Measurements from ENCODE around the gene ZNRF2.

GRCh38 chr7:30365621-30366020 is 81.2 kb downstream of the ZNRF2 start:
- TF ChIP-seq CTCF (IDR thresholded peaks at IDR 0.05; ENCODE audit: low read length) (no peak), EZH2 (IDR thresholded peaks at IDR 0.05; ENCODE audit: borderline replicate concordance, low read length) (no peak)

All from OCI-LY1 (cell line).